KMS-11 (cell line): ENCODE results near the gene ARHGAP24.

Experiments
- H2AFZ ChIP-seq: fragments of 200-600 bp; sonication (generic); 2 replicates; pipeline ENCODE4 v1.6.1; 2016; ENCODE audit warnings: antibody characterized with exemption, mixed run types, low read depth
- H3K27ac ChIP-seq: fragments of 200-600 bp; sonication (generic); 2 replicates; pipeline ENCODE4 v1.6.1; 2016; ENCODE audit warnings: mild to moderate bottlenecking, mixed run types
- H3K27me3 ChIP-seq: fragments of 200-600 bp; sonication (generic); 2 replicates; pipeline ENCODE4 v1.6.1; 2017; ENCODE audit warnings: mild to moderate bottlenecking, low read depth, mixed run types, moderate library complexity; ENCODE audit not compliant: insufficient read depth
- H3K36me3 ChIP-seq: fragments of 200-600 bp; sonication (generic); 2 replicates; pipeline ENCODE4 v1.6.1; 2017; ENCODE audit warnings: mild to moderate bottlenecking, mixed run types; ENCODE audit not compliant: insufficient read depth
- H3K4me1 ChIP-seq: fragments of 200-600 bp; sonication (generic); 2 replicates; pipeline ENCODE4 v1.6.1; 2016; ENCODE audit warnings: mild to moderate bottlenecking, low read depth, mixed run types; ENCODE audit not compliant: poor library complexity, severe bottlenecking
- H3K4me2 ChIP-seq: fragments of 200-600 bp; sonication (generic); 2 replicates; pipeline ENCODE4 v1.7.0; 2016; ENCODE audit warnings: mild to moderate bottlenecking, mixed run types
- H3K4me3 ChIP-seq: fragments of 200-600 bp; sonication (generic); IDR thresholded peaks from 2 replicates; pipeline ENCODE4 v1.6.1; 2017; ENCODE audit warnings: low read depth, low read length, mixed read lengths; ENCODE audit not compliant: insufficient read depth
- H3K79me2 ChIP-seq: fragments of 200-600 bp; sonication (generic); 2 replicates; pipeline ENCODE4 v1.6.1; 2016; ENCODE audit warnings: low read depth, mixed run types; ENCODE audit not compliant: insufficient read depth
- H3K9ac ChIP-seq: fragments of 200-600 bp; sonication (generic); 2 replicates; pipeline ENCODE4 v1.6.1; 2016; ENCODE audit warnings: mild to moderate bottlenecking, mixed run types
- H4K20me1 ChIP-seq: fragments of 200-600 bp; sonication (generic); 2 replicates; pipeline ENCODE4 v1.6.1; 2016; ENCODE audit warnings: mild to moderate bottlenecking, mixed run types; ENCODE audit not compliant: insufficient read depth
- TF ChIP-seq, protein P1 (sequence below): fragments of 200-600 bp; sonication (generic); conservative IDR thresholded peaks from 2 replicates; pipeline ENCODE4 v1.6.1; 2017; ENCODE audit warnings: low read depth, mild to moderate bottlenecking, antibody characterized with exemption, low read length, moderate library complexity, mixed read lengths

The ARHGAP24 gene

GRCh38 chr4:85933291-85933640 lies 458.3 kb downstream of the ARHGAP24 start:
- Histone ChIP-seq H3K4me2 (no peak overlapping the region), H3K79me2 (no peaks in the 10 kb centered on the region), H3K27ac (no peak overlapping the region), H3K4me3 (no peak overlapping the region), H3K4me1 (peaks cover 26% of the 10 kb centered on the region), H2AFZ (no peak overlapping the region), H3K9ac (no peak overlapping the region), H3K36me3 (no peaks in the 10 kb centered on the region), H4K20me1 (no peaks in the 10 kb centered on the region), H3K27me3 (no peaks in the 10 kb centered on the region)
- TF ChIP-seq, protein P1, sequence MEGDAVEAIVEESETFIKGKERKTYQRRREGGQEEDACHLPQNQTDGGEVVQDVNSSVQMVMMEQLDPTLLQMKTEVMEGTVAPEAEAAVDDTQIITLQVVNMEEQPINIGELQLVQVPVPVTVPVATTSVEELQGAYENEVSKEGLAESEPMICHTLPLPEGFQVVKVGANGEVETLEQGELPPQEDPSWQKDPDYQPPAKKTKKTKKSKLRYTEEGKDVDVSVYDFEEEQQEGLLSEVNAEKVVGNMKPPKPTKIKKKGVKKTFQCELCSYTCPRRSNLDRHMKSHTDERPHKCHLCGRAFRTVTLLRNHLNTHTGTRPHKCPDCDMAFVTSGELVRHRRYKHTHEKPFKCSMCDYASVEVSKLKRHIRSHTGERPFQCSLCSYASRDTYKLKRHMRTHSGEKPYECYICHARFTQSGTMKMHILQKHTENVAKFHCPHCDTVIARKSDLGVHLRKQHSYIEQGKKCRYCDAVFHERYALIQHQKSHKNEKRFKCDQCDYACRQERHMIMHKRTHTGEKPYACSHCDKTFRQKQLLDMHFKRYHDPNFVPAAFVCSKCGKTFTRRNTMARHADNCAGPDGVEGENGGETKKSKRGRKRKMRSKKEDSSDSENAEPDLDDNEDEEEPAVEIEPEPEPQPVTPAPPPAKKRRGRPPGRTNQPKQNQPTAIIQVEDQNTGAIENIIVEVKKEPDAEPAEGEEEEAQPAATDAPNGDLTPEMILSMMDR: no peak

DNA sequence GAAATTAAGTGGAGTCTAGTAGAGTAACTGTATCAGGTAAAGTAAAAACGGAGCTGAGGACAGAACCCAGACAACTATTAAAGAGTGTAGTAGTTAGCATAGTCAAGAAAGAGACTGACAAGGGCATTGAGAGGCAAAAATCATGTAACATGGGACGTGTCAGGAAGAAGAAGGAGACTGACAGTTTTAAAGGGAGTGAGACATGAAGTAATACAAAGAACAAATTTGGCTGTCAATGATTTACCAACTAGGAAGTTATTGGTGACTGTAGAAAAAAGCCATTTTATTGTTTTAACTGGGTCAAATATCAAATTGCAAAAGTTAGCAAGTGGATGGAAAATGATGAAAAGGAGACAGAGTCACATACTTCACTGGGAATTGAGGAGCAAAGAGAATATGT lies 462.6 kb downstream of the ARHGAP24 start:
- H3K27ac ChIP-seq: no peak overlapping the region

GRCh38 chr4:85938062-85938461 lies 463.1 kb downstream of the ARHGAP24 start:
- Histone ChIP-seq H3K27me3 (no peaks in the 10 kb centered on the region), H3K36me3 (no peaks in the 10 kb centered on the region), H3K27ac (no peak overlapping the region), H2AFZ (no peak overlapping the region), H3K79me2 (no peaks in the 10 kb centered on the region), H3K4me3 (no peak overlapping the region), H3K9ac (no peak overlapping the region), H3K4me2 (no peak overlapping the region), H3K4me1 (no peaks in the 10 kb centered on the region), H4K20me1 (no peaks in the 10 kb centered on the region)
- TF ChIP-seq, protein P1: no peak

More for the DNA sequence above, 462.6 kb downstream of the ARHGAP24 start:
- no peak overlapping the region for H3K4me2 ChIP-seq
- no peak overlapping the region for H3K9ac ChIP-seq
- no peak overlapping the region for H2AFZ ChIP-seq
- H3K79me2 ChIP-seq: no peaks in the 10 kb centered on the region
- no peaks in the 10 kb centered on the region for H4K20me1 ChIP-seq
- no peaks in the 10 kb centered on the region for H3K27me3 ChIP-seq
- TF ChIP-seq, protein P1: no peak
- no peaks in the 10 kb centered on the region for H3K36me3 ChIP-seq
- H3K4me1 ChIP-seq: no peaks in the 10 kb centered on the region
- no peak overlapping the region for H3K4me3 ChIP-seq

GRCh38 chr4:85938902-85939301 lies 464.0 kb downstream of the ARHGAP24 start:
- no peak overlapping the region for H3K9ac ChIP-seq
- H4K20me1 ChIP-seq: no peaks in the 10 kb centered on the region
- no peaks in the 10 kb centered on the region for H3K79me2 ChIP-seq
- no peaks in the 10 kb centered on the region for H3K4me1 ChIP-seq
- no peaks in the 10 kb centered on the region for H3K27me3 ChIP-seq
- no peak overlapping the region for H3K27ac ChIP-seq
- TF ChIP-seq, protein P1: no peak
- no peak overlapping the region for H3K4me2 ChIP-seq
- no peaks in the 10 kb centered on the region for H3K36me3 ChIP-seq
- no peak overlapping the region for H3K4me3 ChIP-seq
- no peak overlapping the region for H2AFZ ChIP-seq
